Sigmoid colon (tissue), 4 donors: ENCODE measurements around the gene NOPCHAP1.

Experiments used
- CTCF ChIP-seq, 4 experiments: fragments of 450-650 bp in 3 of 4; fragments of 200-600 bp in 1 of 4; IDR thresholded peaks; one replicate each; pipeline ENCODE4 v1.5.1; 2016 to 2019; ENCODE audit warnings: antibody characterized with exemption in 4 of 4, mild to moderate bottlenecking in 3 of 4, moderate library complexity in 2 of 4
- POLR2A ChIP-seq, 2 donors: fragments of 450-650 bp; IDR thresholded peaks; one replicate each; pipeline ENCODE4 v1.6.1; 2016; ENCODE audit warnings: antibody characterized with exemption in 2 of 2, mild to moderate bottlenecking in 2 of 2, moderate library complexity in 2 of 2
- POLR2AphosphoS5 ChIP-seq, 4 donors: sonication (generic); formaldehyde crosslinking; IDR thresholded peaks; one replicate each; pipeline ENCODE4 v1.6.1; 2017; ENCODE audit warnings: antibody characterized with exemption in 4 of 4

- no peak for TF ChIP-seq CTCF (IDR thresholded peaks at IDR 0.05)
- TF ChIP-seq POLR2AphosphoS5 (IDR thresholded peaks at IDR 0.05) = no peak
- no peak for TF ChIP-seq POLR2A (IDR thresholded peaks at IDR 0.05)
Observed at GRCh38 chr12:104964856-104965205, 21.3 kb upstream of the NOPCHAP1 start.
